K562 (cell line): ENCODE results near the gene NUDT14. TPM values are rescaled to one million over a fixed set of nuclear protein-coding genes. Genes with fewer than 3 reads are reported as not detected.

Source experiments
- ARNT ChIP-seq, 2 experiments: fragments of 450-650 bp; IDR thresholded peaks; 2 replicates each; pipeline ENCODE4 v1.6.1; 2016; ENCODE audit warnings: mild to moderate bottlenecking in 1 of 2
- BMI1 ChIP-seq: fragments of 150-350 bp; IDR thresholded peaks from 2 replicates; pipeline ENCODE4 v1.6.1; 2014; ENCODE audit warnings: low read length
- ELF1 ChIP-seq: fragments of 200-800 bp; sonication (Bioruptor generic); IDR thresholded peaks from 2 replicates; pipeline ENCODE4 v1.6.1; 2016; ENCODE audit warnings: missing genetic modification characterization, missing compliant biosample characterization
- GABPB1 ChIP-seq: sonication (generic); formaldehyde crosslinking; IDR thresholded peaks from 2 replicates; pipeline ENCODE4 v1.8.0; 2022; ENCODE audit warnings: mild to moderate bottlenecking, missing genetic modification reagents
- PHB ChIP-seq: fragments of 250-450 bp; sonication (Bioruptor Pico); IDR thresholded peaks from 2 replicates; pipeline ENCODE4 v1.5.0; 2021
- RBM25 ChIP-seq: fragments of 200-400 bp; formaldehyde crosslinking; IDR thresholded peaks from 2 replicates; pipeline ENCODE4 v1.6.1; 2018; ENCODE audit warnings: low read length, low read depth, moderate library complexity; ENCODE audit not compliant: severe bottlenecking
- TOE1 ChIP-seq, 2 experiments: fragments of 450-650 bp in 1 of 2; sonication (generic) in 1 of 2; formaldehyde crosslinking in 1 of 2; IDR thresholded peaks; 2 replicates each; pipeline versions ENCODE4 v1.7.1 to v1.8.0; 2016 to 2022; ENCODE audit warnings: borderline replicate concordance in 2 of 2, mild to moderate bottlenecking in 2 of 2, antibody characterized with exemption in 1 of 2, inconsistent platforms in 1 of 2, low read depth in 1 of 2, missing genetic modification reagents in 1 of 2, moderate library complexity in 1 of 2
- TRIM24 ChIP-seq, 2 experiments: fragments of 450-650 bp; IDR thresholded peaks; 2 replicates each; pipeline ENCODE4 v1.6.1; 2016
- polyA plus RNA-seq, 8 experiments: library from polyadenylated mRNA; depleted of rRNA in 4 of 8; stranded (reverse) in 5 of 8; unstranded in 3 of 8; fragments of >200 nt; fragmentation: Nextera tagmentation in 2 of 8; fragmentation: Illumina TruSeq in 1 of 8; extraction: Ambion mirVana in 2 of 8; extraction: Trizol in 1 of 8; gene quantifications; 2 replicates each; pipeline versions ENCODE4 v1.2.1 to v1.2.3, GENCODE V29; 2011 to 2014; ENCODE audit warnings: inconsistent platforms in 1 of 8, missing spikeins in 1 of 8
- total RNA-seq, 7 experiments: library from RNA; depleted of rRNA in 6 of 7; stranded (reverse); fragments of >200 nt in 6 of 7; fragmentation: Illumina TruSeq in 2 of 7; extraction: Trizol in 2 of 7; gene quantifications; 2 replicates each; pipeline versions ENCODE4 v1.2.1 to v1.2.3, GENCODE V29; 2011 to 2021; ENCODE audit warnings: low replicate concordance in 1 of 7
- TF ChIP-seq, protein P1 (sequence below): sonication (generic); formaldehyde crosslinking; IDR thresholded peaks from 2 replicates; pipeline ENCODE4 v1.8.0; 2023; ENCODE audit warnings: missing genetic modification reagents, mild to moderate bottlenecking, borderline replicate concordance
- TF ChIP-seq, protein P2 (sequence below): fragments of 250-450 bp; sonication (Bioruptor Pico); IDR thresholded peaks from 2 replicates; pipeline ENCODE4 v1.4.0; 2020; ENCODE audit warnings: mild to moderate bottlenecking, moderate library complexity
- TF ChIP-seq, protein P3 (sequence below), 3 experiments: fragments of 200-800 bp in 1 of 3; fragments of 250-450 bp in 1 of 3; fragments of 450-650 bp in 1 of 3; sonication (Bioruptor Pico) in 1 of 3; sonication (Bioruptor generic) in 1 of 3; formaldehyde crosslinking in 1 of 3; IDR thresholded peaks; 2 replicates each; pipeline versions ENCODE4 v1.6.1 to v1.8.0; 2016 to 2022; ENCODE audit warnings: mild to moderate bottlenecking in 2 of 3, missing genetic modification characterization in 2 of 3, missing compliant biosample characterization in 1 of 3, moderate library complexity in 1 of 3
- TF ChIP-seq, protein P4 (sequence below): fragments of 200-800 bp; sonication (Bioruptor generic); IDR thresholded peaks from 2 replicates; pipeline ENCODE4 v1.6.1; 2017; ENCODE audit warnings: missing genetic modification characterization, missing compliant biosample characterization

Gene NUDT14
- total and polyA plus RNA-seq, 9 of the 15 experiments (the other 6 are each of a cell fraction or from before 2014, with no cell fraction given), result 0.14 to 16.3 (median 8.2) TPM

DNA sequence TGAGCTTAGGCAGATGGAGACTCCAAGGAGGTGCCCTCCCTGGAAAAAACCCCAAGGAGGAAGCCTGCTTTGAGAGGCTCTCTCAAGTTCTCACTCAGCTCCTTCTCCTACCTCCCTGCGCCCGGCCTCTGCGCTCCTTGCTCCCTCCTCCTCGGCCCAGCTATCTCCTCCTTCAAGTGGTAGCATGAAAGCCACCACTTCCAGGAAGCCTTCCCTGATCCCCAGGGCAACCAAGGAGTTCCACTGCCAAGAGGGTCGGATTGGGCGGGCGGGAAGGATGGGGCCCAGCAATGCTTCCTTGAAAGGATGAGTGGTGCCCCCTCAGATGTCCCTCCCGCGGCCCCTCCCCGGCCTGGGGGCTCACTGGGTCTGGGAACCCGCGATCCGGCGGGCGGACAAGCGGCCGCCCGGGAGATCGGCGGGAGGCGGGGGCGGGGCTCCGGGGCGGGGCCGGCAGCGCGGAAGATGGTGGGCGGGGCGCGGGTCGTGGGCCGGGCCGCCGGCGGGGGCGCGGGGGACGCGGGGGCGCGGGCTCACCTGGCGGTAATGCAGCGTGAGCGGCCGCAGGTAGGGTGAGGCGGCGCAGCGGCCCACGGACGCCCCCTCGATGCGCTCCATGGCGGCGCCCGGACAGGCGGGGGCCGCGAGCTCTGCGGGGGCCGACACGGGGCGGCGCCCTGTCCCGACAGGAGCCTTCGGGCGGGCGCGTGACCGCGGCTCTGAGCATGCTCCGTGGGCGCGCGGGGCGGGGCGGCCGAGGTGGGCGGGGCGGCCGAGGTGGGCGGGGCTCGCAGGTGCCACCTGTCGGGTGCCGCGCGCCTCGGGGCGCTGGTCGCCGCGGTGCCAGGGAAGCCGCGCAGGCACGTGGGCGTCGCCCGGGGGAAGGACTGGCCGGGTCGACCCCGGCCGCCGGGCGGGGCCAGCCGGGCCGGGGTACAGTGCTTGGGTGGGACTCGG is at the start of gene NUDT14 (continued):
- TF ChIP-seq, protein P1, sequence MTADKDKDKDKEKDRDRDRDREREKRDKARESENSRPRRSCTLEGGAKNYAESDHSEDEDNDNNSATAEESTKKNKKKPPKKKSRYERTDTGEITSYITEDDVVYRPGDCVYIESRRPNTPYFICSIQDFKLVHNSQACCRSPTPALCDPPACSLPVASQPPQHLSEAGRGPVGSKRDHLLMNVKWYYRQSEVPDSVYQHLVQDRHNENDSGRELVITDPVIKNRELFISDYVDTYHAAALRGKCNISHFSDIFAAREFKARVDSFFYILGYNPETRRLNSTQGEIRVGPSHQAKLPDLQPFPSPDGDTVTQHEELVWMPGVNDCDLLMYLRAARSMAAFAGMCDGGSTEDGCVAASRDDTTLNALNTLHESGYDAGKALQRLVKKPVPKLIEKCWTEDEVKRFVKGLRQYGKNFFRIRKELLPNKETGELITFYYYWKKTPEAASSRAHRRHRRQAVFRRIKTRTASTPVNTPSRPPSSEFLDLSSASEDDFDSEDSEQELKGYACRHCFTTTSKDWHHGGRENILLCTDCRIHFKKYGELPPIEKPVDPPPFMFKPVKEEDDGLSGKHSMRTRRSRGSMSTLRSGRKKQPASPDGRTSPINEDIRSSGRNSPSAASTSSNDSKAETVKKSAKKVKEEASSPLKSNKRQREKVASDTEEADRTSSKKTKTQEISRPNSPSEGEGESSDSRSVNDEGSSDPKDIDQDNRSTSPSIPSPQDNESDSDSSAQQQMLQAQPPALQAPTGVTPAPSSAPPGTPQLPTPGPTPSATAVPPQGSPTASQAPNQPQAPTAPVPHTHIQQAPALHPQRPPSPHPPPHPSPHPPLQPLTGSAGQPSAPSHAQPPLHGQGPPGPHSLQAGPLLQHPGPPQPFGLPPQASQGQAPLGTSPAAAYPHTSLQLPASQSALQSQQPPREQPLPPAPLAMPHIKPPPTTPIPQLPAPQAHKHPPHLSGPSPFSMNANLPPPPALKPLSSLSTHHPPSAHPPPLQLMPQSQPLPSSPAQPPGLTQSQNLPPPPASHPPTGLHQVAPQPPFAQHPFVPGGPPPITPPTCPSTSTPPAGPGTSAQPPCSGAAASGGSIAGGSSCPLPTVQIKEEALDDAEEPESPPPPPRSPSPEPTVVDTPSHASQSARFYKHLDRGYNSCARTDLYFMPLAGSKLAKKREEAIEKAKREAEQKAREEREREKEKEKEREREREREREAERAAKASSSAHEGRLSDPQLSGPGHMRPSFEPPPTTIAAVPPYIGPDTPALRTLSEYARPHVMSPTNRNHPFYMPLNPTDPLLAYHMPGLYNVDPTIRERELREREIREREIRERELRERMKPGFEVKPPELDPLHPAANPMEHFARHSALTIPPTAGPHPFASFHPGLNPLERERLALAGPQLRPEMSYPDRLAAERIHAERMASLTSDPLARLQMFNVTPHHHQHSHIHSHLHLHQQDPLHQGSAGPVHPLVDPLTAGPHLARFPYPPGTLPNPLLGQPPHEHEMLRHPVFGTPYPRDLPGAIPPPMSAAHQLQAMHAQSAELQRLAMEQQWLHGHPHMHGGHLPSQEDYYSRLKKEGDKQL, result no peak
- TF ChIP-seq ARNT (IDR thresholded peaks at IDR 0.05) (no peak), RBM25 (peak; percentile 83), GABPB1 (no peak), PHB (CRISPR knock-in tag) (no peak), TOE1 (IDR thresholded peaks at IDR 0.05; ENCODE audit: borderline replicate concordance) (no peak), TOE1 (CRISPR knock-in tag; IDR thresholded peaks at IDR 0.05; ENCODE audit: borderline replicate concordance, low read depth) (no peak), TRIM24 (IDR thresholded peaks at IDR 0.05) (no peak), BMI1 (no peak), ELF1 (no peak)
- TF ChIP-seq, protein P2, sequence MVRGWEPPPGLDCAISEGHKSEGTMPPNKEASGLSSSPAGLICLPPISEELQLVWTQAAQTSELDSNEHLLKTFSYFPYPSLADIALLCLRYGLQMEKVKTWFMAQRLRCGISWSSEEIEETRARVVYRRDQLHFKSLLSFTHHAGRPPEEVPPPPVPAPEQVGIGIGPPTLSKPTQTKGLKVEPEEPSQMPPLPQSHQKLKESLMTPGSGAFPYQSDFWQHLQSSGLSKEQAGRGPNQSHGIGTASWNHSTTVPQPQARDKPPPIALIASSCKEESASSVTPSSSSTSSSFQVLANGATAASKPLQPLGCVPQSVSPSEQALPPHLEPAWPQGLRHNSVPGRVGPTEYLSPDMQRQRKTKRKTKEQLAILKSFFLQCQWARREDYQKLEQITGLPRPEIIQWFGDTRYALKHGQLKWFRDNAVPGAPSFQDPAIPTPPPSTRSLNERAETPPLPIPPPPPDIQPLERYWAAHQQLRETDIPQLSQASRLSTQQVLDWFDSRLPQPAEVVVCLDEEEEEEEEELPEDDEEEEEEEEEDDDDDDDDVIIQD, result no peak
- TF ChIP-seq, protein P3, sequence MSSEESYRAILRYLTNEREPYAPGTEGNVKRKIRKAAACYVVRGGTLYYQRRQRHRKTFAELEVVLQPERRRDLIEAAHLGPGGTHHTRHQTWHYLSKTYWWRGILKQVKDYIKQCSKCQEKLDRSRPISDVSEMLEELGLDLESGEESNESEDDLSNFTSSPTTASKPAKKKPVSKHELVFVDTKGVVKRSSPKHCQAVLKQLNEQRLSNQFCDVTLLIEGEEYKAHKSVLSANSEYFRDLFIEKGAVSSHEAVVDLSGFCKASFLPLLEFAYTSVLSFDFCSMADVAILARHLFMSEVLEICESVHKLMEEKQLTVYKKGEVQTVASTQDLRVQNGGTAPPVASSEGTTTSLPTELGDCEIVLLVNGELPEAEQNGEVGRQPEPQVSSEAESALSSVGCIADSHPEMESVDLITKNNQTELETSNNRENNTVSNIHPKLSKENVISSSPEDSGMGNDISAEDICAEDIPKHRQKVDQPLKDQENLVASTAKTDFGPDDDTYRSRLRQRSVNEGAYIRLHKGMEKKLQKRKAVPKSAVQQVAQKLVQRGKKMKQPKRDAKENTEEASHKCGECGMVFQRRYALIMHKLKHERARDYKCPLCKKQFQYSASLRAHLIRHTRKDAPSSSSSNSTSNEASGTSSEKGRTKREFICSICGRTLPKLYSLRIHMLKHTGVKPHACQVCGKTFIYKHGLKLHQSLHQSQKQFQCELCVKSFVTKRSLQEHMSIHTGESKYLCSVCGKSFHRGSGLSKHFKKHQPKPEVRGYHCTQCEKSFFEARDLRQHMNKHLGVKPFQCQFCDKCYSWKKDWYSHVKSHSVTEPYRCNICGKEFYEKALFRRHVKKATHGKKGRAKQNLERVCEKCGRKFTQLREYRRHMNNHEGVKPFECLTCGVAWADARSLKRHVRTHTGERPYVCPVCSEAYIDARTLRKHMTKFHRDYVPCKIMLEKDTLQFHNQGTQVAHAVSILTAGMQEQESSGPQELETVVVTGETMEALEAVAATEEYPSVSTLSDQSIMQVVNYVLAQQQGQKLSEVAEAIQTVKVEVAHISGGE (CRISPR knock-in tag; IDR thresholded peaks at IDR 0.05), result no peak
- TF ChIP-seq, protein P4, sequence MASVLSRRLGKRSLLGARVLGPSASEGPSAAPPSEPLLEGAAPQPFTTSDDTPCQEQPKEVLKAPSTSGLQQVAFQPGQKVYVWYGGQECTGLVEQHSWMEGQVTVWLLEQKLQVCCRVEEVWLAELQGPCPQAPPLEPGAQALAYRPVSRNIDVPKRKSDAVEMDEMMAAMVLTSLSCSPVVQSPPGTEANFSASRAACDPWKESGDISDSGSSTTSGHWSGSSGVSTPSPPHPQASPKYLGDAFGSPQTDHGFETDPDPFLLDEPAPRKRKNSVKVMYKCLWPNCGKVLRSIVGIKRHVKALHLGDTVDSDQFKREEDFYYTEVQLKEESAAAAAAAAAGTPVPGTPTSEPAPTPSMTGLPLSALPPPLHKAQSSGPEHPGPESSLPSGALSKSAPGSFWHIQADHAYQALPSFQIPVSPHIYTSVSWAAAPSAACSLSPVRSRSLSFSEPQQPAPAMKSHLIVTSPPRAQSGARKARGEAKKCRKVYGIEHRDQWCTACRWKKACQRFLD, result no peak
